Loucy (cell line): Measurements from ENCODE around the gene GNG2.

Experiments used
- CTCF ChIP-seq: fragments of 200-600 bp; sonication (generic); conservative IDR thresholded peaks from 2 replicates; pipeline ENCODE4 v1.5.1; 2014; ENCODE audit warnings: mild to moderate bottlenecking, antibody characterized with exemption, low read length
- EZH2phosphoT487 ChIP-seq: fragments of 200-600 bp; IDR thresholded peaks from 2 replicates; pipeline ENCODE4 v1.6.1; 2018; ENCODE audit warnings: antibody characterized with exemption, mild to moderate bottlenecking, moderate library complexity, borderline replicate concordance

- TF ChIP-seq CTCF (no peak), EZH2phosphoT487 (no peak)
Measured at GRCh38 chr14:52007637-52008036, 147.2 kb downstream of the GNG2 start.
